IPS-15b (cell line): Measurements from ENCODE around the gene RPP25.
A peak's percentile ranks its signal among the peaks of the same experiment; 100 is the strongest.

Experiments used
- H3K27me3 ChIP-seq: one replicate; pipeline ENCODE4 v1.6.1; 2013; ENCODE audit warnings: low read length; ENCODE audit not compliant: control insufficient read depth, insufficient read depth
- H3K36me3 ChIP-seq: one replicate; pipeline ENCODE4 v1.6.1; 2013; ENCODE audit warnings: low read length; ENCODE audit not compliant: control insufficient read depth, insufficient read depth
- H3K4me1 ChIP-seq: one replicate; pipeline ENCODE4 v1.6.1; 2013; ENCODE audit warnings: mild to moderate bottlenecking, low read length; ENCODE audit not compliant: control insufficient read depth, insufficient read depth
- H3K4me3 ChIP-seq: one replicate; pipeline ENCODE4 v1.5.1; 2013; ENCODE audit warnings: low read depth, low read length
- H3K9ac ChIP-seq: one replicate; pipeline ENCODE4 v1.6.1; 2013; ENCODE audit warnings: low read depth, mild to moderate bottlenecking, low read length
- H3K9me3 ChIP-seq: one replicate; pipeline ENCODE4 v1.6.1; 2013; ENCODE audit warnings: mild to moderate bottlenecking, low read length; ENCODE audit not compliant: control insufficient read depth, insufficient read depth

The RPP25 gene

GRCh38 chr15:74907163-74907870 is 49.3 kb downstream of the RPP25 start:
- no peaks in the 10 kb centered on the region for H3K9me3 ChIP-seq
- no peaks in the 10 kb centered on the region for H3K4me1 ChIP-seq
- peak overlapping the region; percentile 93 for H3K4me3 ChIP-seq
- peaks cover 19% of the 10 kb centered on the region for H3K36me3 ChIP-seq
- no peaks in the 10 kb centered on the region for H3K27me3 ChIP-seq
- peak overlapping the region; percentile 84 for H3K9ac ChIP-seq

- H3K9me3 ChIP-seq, result no peaks in the 10 kb centered on the region
- H3K4me1 ChIP-seq, result no peaks in the 10 kb centered on the region
- H3K4me3 ChIP-seq, result peak within 1 kb of the TSS; percentile 93
- no peaks in the 10 kb centered on the region for H3K27me3 ChIP-seq
- peak within 1 kb of the TSS; percentile 84 for H3K9ac ChIP-seq
- peaks cover 21% of the 10 kb centered on the region for H3K36me3 ChIP-seq
These were observed 50.0 kb downstream of the RPP25 start, which contains the start of gene FAM219B for GRCh38 chr15:74906450-74907162. Gene FAM219B (minus strand): TSS chr15:74906851. CDS start chr15:74906800, 51 bp downstream.

- no peaks in the 10 kb centered on the region for H3K9me3 ChIP-seq
- peak overlapping the region; percentile 93 for H3K4me3 ChIP-seq
- H3K9ac ChIP-seq, result peak overlapping the region; percentile 83
- no peaks in the 10 kb centered on the region for H3K27me3 ChIP-seq
- H3K4me1 ChIP-seq, result no peaks in the 10 kb centered on the region
- H3K36me3 ChIP-seq, result peaks cover 21% of the 10 kb centered on the region
These were observed 50.5 kb downstream of the RPP25 start for GRCh38 chr15:74906067-74906449.
